ENCODE data around the gene PPARGC1A. TPM values are rescaled to one million over a fixed set of nuclear protein-coding genes. Genes with fewer than 3 reads are reported as not detected.
A peak's percentile ranks its signal among the peaks of the same experiment; 100 is the strongest.

The PPARGC1A gene
- total RNA-seq, 3 donors from 2014 or later, result 4.0 to 7.9 (median 6.1) TPM

GRCh38 chr4:23788460-23788859 lies 101.4 kb downstream of the PPARGC1A start:
- H3K4me3 ChIP-seq, result no peak overlapping the region
- TF ChIP-seq POLR2A (IDR thresholded peaks at IDR 0.05) (no peak), POLR2AphosphoS5 (IDR thresholded peaks at IDR 0.05) (no peak), CTCF (IDR thresholded peaks at IDR 0.05) (no peak)
- no peak for DNase-seq (ENCODE audit: low spot score in 2 of 2)
- no peaks in the 10 kb centered on the region for H3K4me1 ChIP-seq
- no peaks in the 10 kb centered on the region for H3K27me3 ChIP-seq
- no peaks in the 10 kb centered on the region for H3K36me3 ChIP-seq
- intact Hi-C loops (cut with DNase I; ENCODE audit: low total_unique reads), result no loop called here
- H3K27ac ChIP-seq, result no peak overlapping the region
- no peaks in the 10 kb centered on the region for H3K9me3 ChIP-seq

- intact Hi-C loops (cut with DNase I; ENCODE audit: low total_unique reads), result no loop called here
- no peak for TF ChIP-seq CTCF (IDR thresholded peaks at IDR 0.05)
- TF ChIP-seq POLR2A (IDR thresholded peaks at IDR 0.05), result no peak
- TF ChIP-seq POLR2AphosphoS5 (IDR thresholded peaks at IDR 0.05), result no peak
- no peak overlapping the region for H3K4me3 ChIP-seq
- no peak overlapping the region for H3K27ac ChIP-seq
- H3K27me3 ChIP-seq, result no peaks in the 10 kb centered on the region
- H3K36me3 ChIP-seq, result no peaks in the 10 kb centered on the region
- no peaks in the 10 kb centered on the region for H3K4me1 ChIP-seq
- DNase-seq (ENCODE audit: low spot score in 2 of 2), result no peak
- H3K9me3 ChIP-seq, result no peaks in the 10 kb centered on the region
Measured at GRCh38 chr4:23788027-23788426, 101.8 kb downstream of the PPARGC1A start.

GRCh38 chr4:23782778-23783437 lies 106.9 kb downstream of the PPARGC1A start:
- TF ChIP-seq POLR2A (IDR thresholded peaks at IDR 0.05) (no peak), POLR2AphosphoS5 (IDR thresholded peaks at IDR 0.05) (no peak), CTCF (IDR thresholded peaks at IDR 0.05) (no peak)
- Histone ChIP-seq H3K27ac (no peak overlapping the region), H3K4me3 (no peak overlapping the region), H3K9me3 (no peaks in the 10 kb centered on the region), H3K4me1 (no peaks in the 10 kb centered on the region), H3K27me3 (no peaks in the 10 kb centered on the region), H3K36me3 (no peaks in the 10 kb centered on the region)
- intact Hi-C loops (cut with DNase I; ENCODE audit: low total_unique reads), result no loop called here
- DNase-seq (ENCODE audit: low spot score in 2 of 2), result no peak

- H3K36me3 ChIP-seq, result no peaks in the 10 kb centered on the region
- no peaks in the 10 kb centered on the region for H3K4me1 ChIP-seq
- intact Hi-C loops (cut with DNase I; ENCODE audit: low total_unique reads), result no loop called here
- H3K4me3 ChIP-seq, result no peak overlapping the region
- peak overlapping the region in 1 of 2 donors; percentile 36 for H3K27ac ChIP-seq
- H3K27me3 ChIP-seq, result no peaks in the 10 kb centered on the region
- DNase-seq (ENCODE audit: low spot score in 2 of 2), result no peak
- TF ChIP-seq POLR2A (IDR thresholded peaks at IDR 0.05), result no peak
- no peaks in the 10 kb centered on the region for H3K9me3 ChIP-seq
Measured at GRCh38 chr4:23779839-23780238, 110.0 kb downstream of the PPARGC1A start.

- TF ChIP-seq CTCF (IDR thresholded peaks at IDR 0.05), result no peak
- no peak for TF ChIP-seq POLR2AphosphoS5 (IDR thresholded peaks at IDR 0.05)
- TF ChIP-seq POLR2A (IDR thresholded peaks at IDR 0.05), result no peak
- Histone ChIP-seq H3K4me1 (no peaks in the 10 kb centered on the region), H3K27ac (peak overlapping the region in 1 of 2 donors; percentile 36), H3K27me3 (no peaks in the 10 kb centered on the region), H3K9me3 (no peaks in the 10 kb centered on the region), H3K4me3 (no peak overlapping the region), H3K36me3 (no peaks in the 10 kb centered on the region)
- no peak for DNase-seq (ENCODE audit: low spot score in 2 of 2)
- intact Hi-C loops (cut with DNase I; ENCODE audit: low total_unique reads), result no loop called here
Measured at GRCh38 chr4:23779422-23779821, 110.4 kb downstream of the PPARGC1A start.
